Measurements from ENCODE around the gene USP6NL. TPM values are rescaled to one million over a fixed set of nuclear protein-coding genes. Genes with fewer than 3 reads are reported as not detected.
A peak's percentile ranks its signal among the peaks of the same experiment; 100 is the strongest.

USP6NL gene
- total RNA-seq, 2 donors from 2014 or later = 2.3 to 3.9 TPM

- DNase-seq (no peak), ATAC-seq (replicated peaks in 1 of 2) (no peak)
- no peak overlapping the region for H3K4me3 Mint-ChIP-seq
- no peaks in the 10 kb centered on the region for H3K9me3 Mint-ChIP-seq
- H3K27me3 Mint-ChIP-seq (ENCODE audit: low read depth) = no peaks in the 10 kb centered on the region
- H3K36me3 Mint-ChIP-seq (ENCODE audit: insufficient read depth in 2 of 2) = peaks cover 0 to 2% of the 10 kb centered on the region in 2 donors
- no peak overlapping the region for H3K27ac Mint-ChIP-seq
- peaks cover 31% of the 10 kb centered on the region for H3K4me1 Mint-ChIP-seq (ENCODE audit: low read depth)
Observed at GRCh38 chr10:11598712-11599397, 12.6 kb downstream of the USP6NL start.

GRCh38 chr10:11597470-11597869, 14.0 kb downstream of the USP6NL start:
- H3K4me1 Mint-ChIP-seq (ENCODE audit: low read depth) = peaks cover 17% of the 10 kb centered on the region
- H3K27ac Mint-ChIP-seq = no peak overlapping the region
- no peaks in the 10 kb centered on the region for H3K9me3 Mint-ChIP-seq
- H3K4me3 Mint-ChIP-seq = no peak overlapping the region
- H3K27me3 Mint-ChIP-seq (ENCODE audit: low read depth) = no peaks in the 10 kb centered on the region
- ATAC-seq (replicated peaks in 1 of 2) (no peak), DNase-seq (no peak)
- H3K36me3 Mint-ChIP-seq (ENCODE audit: insufficient read depth in 2 of 2) = peaks cover 0 to 2% of the 10 kb centered on the region in 2 donors

- no peaks in the 10 kb centered on the region for H3K27me3 Mint-ChIP-seq (ENCODE audit: low read depth)
- H3K9me3 Mint-ChIP-seq = no peaks in the 10 kb centered on the region
- H3K27ac Mint-ChIP-seq = peak overlapping the region; percentile 61
- peak in 1 of 2 donors; percentile 64 for ATAC-seq (replicated peaks in 1 of 2)
- H3K36me3 Mint-ChIP-seq (ENCODE audit: insufficient read depth in 2 of 2) = peaks cover 0 to 2% of the 10 kb centered on the region in 2 donors
- no peak overlapping the region for H3K4me3 Mint-ChIP-seq
- peaks cover 17% of the 10 kb centered on the region for H3K4me1 Mint-ChIP-seq (ENCODE audit: low read depth)
- DNase-seq = no peak
Observed at GRCh38 chr10:11595395-11595692, 16.1 kb downstream of the USP6NL start.

- Mint-ChIP-seq H3K4me3 (no peak overlapping the region), H3K36me3 (ENCODE audit: insufficient read depth in 2 of 2) (peaks cover 0 to 2% of the 10 kb centered on the region in 2 donors), H3K9me3 (no peaks in the 10 kb centered on the region), H3K27ac (no peak overlapping the region), H3K4me1 (ENCODE audit: low read depth) (peaks cover 11% of the 10 kb centered on the region), H3K27me3 (ENCODE audit: low read depth) (no peaks in the 10 kb centered on the region)
- ATAC-seq (replicated peaks in 1 of 2) = peak in 1 of 2 donors; percentile 19
- no peak for DNase-seq
Observed at GRCh38 chr10:11594589-11595394, 16.7 kb downstream of the USP6NL start.

GRCh38 chr10:11593612-11594011, 17.8 kb downstream of the USP6NL start:
- no peak for DNase-seq
- Mint-ChIP-seq H3K9me3 (no peaks in the 10 kb centered on the region), H3K27me3 (ENCODE audit: low read depth) (no peaks in the 10 kb centered on the region), H3K27ac (no peak overlapping the region), H3K4me1 (ENCODE audit: low read depth) (peaks cover 11% of the 10 kb centered on the region), H3K4me3 (no peak overlapping the region), H3K36me3 (ENCODE audit: insufficient read depth in 2 of 2) (peaks cover 0 to 2% of the 10 kb centered on the region in 2 donors)
- ATAC-seq (replicated peaks in 1 of 2) = no peak

- peaks cover 0 to 1% of the 10 kb centered on the region in 2 donors for H3K9me3 Mint-ChIP-seq
- peaks cover 2 to 3% of the 10 kb centered on the region in 2 donors for H3K36me3 Mint-ChIP-seq (ENCODE audit: insufficient read depth in 2 of 2)
Observed at GRCh38 chr10:11589738-11590137, 21.7 kb downstream of the USP6NL start.

GRCh38 chr10:11588873-11589574, 22.4 kb downstream of the USP6NL start:
- ATAC-seq (replicated peaks in 1 of 2) = no peak
- no peak for DNase-seq
- Mint-ChIP-seq H3K4me3 (no peak overlapping the region), H3K27me3 (ENCODE audit: low read depth) (peaks cover 5% of the 10 kb centered on the region), H3K27ac (no peak overlapping the region), H3K36me3 (ENCODE audit: insufficient read depth in 2 of 2) (peaks cover 2 to 8% of the 10 kb centered on the region in 2 donors), H3K9me3 (peaks cover 0 to 1% of the 10 kb centered on the region in 2 donors), H3K4me1 (ENCODE audit: low read depth) (peaks cover 11% of the 10 kb centered on the region)

More at GRCh38 chr10:11589738-11590137, 21.7 kb downstream of the USP6NL start:
- no peak for DNase-seq
- Mint-ChIP-seq H3K27me3 (ENCODE audit: low read depth) (peaks cover 5% of the 10 kb centered on the region), H3K4me1 (ENCODE audit: low read depth) (peaks cover 16% of the 10 kb centered on the region), H3K27ac (no peak overlapping the region), H3K4me3 (no peak overlapping the region)
- no peak for ATAC-seq (replicated peaks in 1 of 2)

GRCh38 chr10:11587722-11588259, 23.7 kb downstream of the USP6NL start:
- no peak overlapping the region for H3K27ac Mint-ChIP-seq
- ATAC-seq (replicated peaks in 1 of 2) = no peak

GRCh38 chr10:11586170-11586569, 25.3 kb downstream of the USP6NL start:
- Mint-ChIP-seq H3K27me3 (ENCODE audit: low read depth) (peaks cover 5% of the 10 kb centered on the region), H3K4me1 (ENCODE audit: low read depth) (peaks cover 23% of the 10 kb centered on the region), H3K36me3 (ENCODE audit: insufficient read depth in 2 of 2) (peaks cover 2 to 9% of the 10 kb centered on the region in 2 donors), H3K27ac (no peak overlapping the region), H3K9me3 (peaks cover 0 to 1% of the 10 kb centered on the region in 2 donors), H3K4me3 (no peak overlapping the region)
- DNase-seq (no peak), ATAC-seq (replicated peaks in 1 of 2) (no peak)

More at GRCh38 chr10:11587722-11588259, 23.7 kb downstream of the USP6NL start:
- H3K36me3 Mint-ChIP-seq (ENCODE audit: insufficient read depth in 2 of 2) = peaks cover 2 to 9% of the 10 kb centered on the region in 2 donors
- no peak overlapping the region for H3K4me3 Mint-ChIP-seq
- no peak for DNase-seq
- H3K4me1 Mint-ChIP-seq (ENCODE audit: low read depth) = peaks cover 11% of the 10 kb centered on the region
- peaks cover 5% of the 10 kb centered on the region for H3K27me3 Mint-ChIP-seq (ENCODE audit: low read depth)
- H3K9me3 Mint-ChIP-seq = peaks cover 0 to 1% of the 10 kb centered on the region in 2 donors

GRCh38 chr10:11581213-11581612, 30.2 kb downstream of the USP6NL start:
- peak; percentile 76 to 79 for ATAC-seq (replicated peaks in 1 of 2)
- Mint-ChIP-seq H3K36me3 (ENCODE audit: insufficient read depth in 2 of 2) (peaks cover 2 to 9% of the 10 kb centered on the region in 2 donors), H3K27me3 (ENCODE audit: low read depth) (no peaks in the 10 kb centered on the region), H3K4me1 (ENCODE audit: low read depth) (peaks cover 48% of the 10 kb centered on the region), H3K4me3 (peak overlapping the region; percentile 33 to 49), H3K27ac (peak overlapping the region; percentile 7), H3K9me3 (peaks cover 0 to 1% of the 10 kb centered on the region in 2 donors)
- DNase-seq = no peak

- H3K9me3 Mint-ChIP-seq = no peaks in the 10 kb centered on the region
- ATAC-seq (replicated peaks in 1 of 2) = no peak
- no peak overlapping the region for H3K27ac Mint-ChIP-seq
- H3K4me1 Mint-ChIP-seq (ENCODE audit: low read depth) = peaks cover 48% of the 10 kb centered on the region
- DNase-seq = no peak
- no peak overlapping the region for H3K4me3 Mint-ChIP-seq
- peaks cover 0 to 8% of the 10 kb centered on the region in 2 donors for H3K36me3 Mint-ChIP-seq (ENCODE audit: insufficient read depth in 2 of 2)
- peaks cover 9% of the 10 kb centered on the region for H3K27me3 Mint-ChIP-seq (ENCODE audit: low read depth)
Observed at GRCh38 chr10:11579885-11580284, 31.6 kb downstream of the USP6NL start.

GRCh38 chr10:11578802-11579255, 32.6 kb downstream of the USP6NL start:
- peak; percentile 72 to 73 for ATAC-seq (replicated peaks in 1 of 2)
- peak overlapping the region in 1 of 2 donors; percentile 22 for H3K4me3 Mint-ChIP-seq
- H3K9me3 Mint-ChIP-seq = no peaks in the 10 kb centered on the region
- H3K27ac Mint-ChIP-seq = no peak overlapping the region
- peak; percentile 49 to 68 for DNase-seq
- H3K36me3 Mint-ChIP-seq (ENCODE audit: insufficient read depth in 2 of 2) = no peaks in the 10 kb centered on the region
- peaks cover 13% of the 10 kb centered on the region for H3K27me3 Mint-ChIP-seq (ENCODE audit: low read depth)
- peaks cover 51% of the 10 kb centered on the region for H3K4me1 Mint-ChIP-seq (ENCODE audit: low read depth)

Measured in activated T-cell treated with anti-CD3 and anti-CD28 coated beads, Interleukin-2, amount 50 U/mL, for 72 hours (primary cell).